NCI-H1436 treated with DMSO at 0.1 percent for 48 hours (cell line): ENCODE results near the gene SMDT1.
A peak's percentile ranks its signal among the peaks of the same experiment; 100 is the strongest.

Experiments used
- DNase-seq: peaks from one replicate; lab custom pipeline; 2025; lab: John Stamatoyannopoulos, UW

Gene SMDT1, protein sequence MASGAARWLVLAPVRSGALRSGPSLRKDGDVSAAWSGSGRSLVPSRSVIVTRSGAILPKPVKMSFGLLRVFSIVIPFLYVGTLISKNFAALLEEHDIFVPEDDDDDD

DNA sequence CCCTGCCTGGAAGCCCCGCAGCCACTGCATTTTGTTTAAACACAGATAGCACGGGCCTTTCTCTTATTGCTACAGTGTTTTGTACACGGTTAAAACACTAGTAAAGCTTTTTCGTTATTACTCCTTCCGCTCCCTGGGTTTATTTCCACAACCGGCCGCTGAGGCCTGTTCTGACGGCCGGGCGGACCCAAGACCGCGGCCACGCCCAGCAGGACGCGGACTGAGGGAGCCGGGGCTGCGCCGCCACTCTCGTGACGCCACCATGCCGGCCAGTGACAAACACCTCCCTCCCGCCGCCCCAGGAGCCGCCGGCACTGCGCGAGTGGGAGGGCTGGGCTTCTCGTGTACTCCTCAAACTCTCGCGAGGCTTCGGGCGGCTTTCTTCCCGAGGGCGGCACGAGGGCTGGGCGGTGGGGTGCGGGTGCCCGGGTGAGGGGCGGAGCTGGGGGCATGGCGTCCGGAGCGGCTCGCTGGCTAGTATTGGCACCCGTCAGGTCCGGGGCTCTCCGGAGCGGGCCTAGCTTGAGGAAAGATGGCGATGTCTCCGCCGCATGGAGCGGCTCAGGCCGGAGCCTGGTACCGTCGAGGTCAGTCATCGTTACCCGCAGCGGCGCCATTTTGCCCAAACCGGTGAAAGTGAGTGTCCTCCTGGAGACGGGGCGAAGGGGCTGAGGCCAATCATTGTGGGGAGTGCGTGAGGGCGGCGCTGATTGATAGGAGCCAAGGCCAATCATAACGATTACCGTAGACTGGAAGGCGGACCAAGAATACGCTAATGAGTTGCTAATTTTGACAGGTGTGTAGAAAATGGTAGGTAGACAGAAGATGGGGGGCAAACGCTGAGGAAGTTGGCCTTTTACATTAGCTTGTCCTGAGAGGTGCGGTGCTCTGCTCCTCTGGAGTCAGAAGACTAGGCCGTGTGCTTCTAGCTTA lies at the start of gene SMDT1:
SMDT1 (plus strand) TSS at position 382 of the 933 bp plus-strand sequence; CDS start at position 451, 69 bp downstream.
- DNase-seq: peak; percentile 83

DNA sequence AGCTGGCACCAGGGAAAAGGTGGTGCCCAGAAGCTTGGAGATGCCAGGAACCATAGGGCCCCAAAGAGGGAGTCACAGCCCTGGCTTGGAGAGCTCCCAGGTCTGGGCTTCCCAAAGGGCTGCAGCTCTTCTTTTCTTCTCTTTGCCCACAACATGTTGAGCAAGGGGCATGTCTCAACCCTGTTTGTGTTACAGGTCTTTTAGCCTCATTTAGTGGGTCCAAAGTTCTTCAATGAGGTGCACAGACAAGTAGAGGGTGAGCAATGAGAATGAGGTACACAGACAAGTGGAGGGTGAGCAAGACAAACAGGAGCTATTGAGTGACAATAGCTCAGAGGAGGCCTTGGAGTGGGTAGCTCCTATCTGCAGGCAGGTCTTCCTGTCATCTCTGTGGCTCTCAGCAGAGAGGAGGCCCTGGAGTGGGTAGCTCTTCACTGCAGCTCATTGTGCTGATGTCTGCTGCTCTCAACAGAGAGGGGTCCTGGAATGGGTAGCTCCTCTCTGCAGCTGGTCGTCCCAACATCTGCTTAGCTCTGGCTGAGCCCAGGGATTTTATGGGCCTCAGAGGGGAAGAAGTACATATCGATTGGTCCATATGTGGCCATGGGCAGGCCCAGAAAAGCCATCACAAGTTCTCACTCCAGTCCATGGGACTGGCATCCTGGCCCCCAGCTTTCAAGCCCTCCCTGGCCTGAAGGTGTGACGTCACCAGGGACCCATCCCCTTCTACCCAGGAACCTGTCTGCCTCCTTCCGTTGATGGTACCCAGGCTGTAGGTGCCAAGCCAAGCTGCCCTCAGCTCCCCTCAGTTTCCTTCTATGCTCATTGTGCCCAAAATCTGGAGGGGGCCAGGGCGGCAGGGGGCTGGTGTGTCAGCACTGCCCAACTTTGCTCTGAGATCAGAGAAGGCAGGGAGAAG lies 46.0 kb upstream of the SMDT1 start:
- DNase-seq: no peak

DNA sequence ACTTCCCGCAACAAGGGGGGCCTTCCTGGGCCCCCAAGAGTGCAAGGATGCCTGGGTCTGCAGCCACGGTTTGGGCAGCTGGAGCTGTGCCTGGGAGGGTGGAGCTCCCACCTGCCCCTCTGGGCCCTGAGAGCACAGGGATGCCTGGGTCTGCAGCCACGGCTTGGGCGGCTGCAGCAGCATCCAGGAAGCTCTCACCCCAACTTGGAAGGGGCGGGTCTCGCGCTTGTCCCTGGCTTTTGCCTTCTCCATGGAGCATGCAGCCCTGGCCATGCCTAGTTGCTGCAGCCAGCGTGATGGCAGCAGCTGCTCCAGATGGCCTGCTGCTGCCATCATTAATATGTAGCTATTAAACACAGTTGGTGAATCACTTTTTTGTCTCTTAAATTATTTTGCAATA lies 44.2 kb upstream of the SMDT1 start:
- no peak for DNase-seq

DNA sequence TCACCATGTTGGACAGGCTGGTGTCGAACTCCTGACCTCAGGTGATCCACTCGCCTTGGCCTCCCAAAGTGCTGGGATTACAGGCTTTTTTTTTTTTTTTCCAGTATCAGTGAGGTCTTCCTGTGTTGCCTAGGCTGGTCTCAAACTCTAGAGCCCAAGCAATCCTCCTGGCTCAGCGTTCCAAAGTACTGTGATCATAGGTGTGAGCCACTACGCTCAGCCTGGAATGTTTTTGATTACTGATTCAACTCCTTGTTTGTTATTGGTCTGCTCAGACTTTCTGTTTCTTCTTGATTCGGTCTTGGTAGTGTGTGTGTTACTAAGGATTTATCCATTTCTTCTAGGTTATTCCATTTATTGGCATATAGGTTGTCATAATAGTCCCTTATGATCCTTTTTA lies 40.2 kb upstream of the SMDT1 start:
- no peak for DNase-seq

DNA sequence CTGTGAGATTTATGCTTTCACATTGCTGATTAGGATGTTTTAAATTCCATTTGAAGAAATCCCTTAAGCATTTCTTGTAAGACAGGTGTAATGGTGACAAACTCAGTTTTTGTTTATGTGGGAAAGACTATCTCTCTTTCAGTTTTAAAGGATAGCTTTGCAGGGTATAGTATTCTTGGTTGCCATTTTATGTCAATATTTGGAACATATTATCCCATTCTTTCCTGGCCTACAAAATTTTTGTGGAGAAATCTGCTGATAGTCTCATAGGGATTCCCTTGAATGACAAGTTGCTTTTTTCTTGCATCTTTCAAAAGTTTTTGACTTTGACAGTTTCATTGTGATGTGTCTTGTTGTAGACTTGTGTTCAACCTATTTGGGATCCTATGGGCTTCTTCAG lies 37.7 kb upstream of the SMDT1 start:
- no peak for DNase-seq

DNA sequence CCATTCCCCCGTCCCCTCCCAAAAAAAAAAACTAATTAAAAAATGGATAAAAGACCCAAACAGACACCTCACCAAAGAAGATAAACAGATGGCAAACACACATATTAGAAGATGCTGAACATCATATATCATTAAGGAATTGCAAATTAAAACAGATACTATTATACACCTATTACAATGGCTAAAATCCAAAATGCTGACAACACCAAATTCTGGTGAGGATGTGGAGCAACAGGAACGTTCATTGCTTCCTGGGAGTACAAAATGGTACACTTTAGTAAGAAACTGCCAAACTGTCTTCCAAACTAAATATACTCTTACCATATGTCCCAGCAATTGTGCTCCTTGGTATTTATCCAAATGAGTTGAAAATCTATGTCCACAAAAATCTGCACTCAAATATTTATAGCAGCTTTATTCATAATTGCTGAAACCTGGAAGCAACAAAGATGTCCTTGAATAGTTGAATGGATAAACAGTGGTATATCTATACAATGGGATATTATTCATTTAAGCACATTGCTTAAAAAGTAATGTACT lies 28.8 kb upstream of the SMDT1 start:
- no peak for DNase-seq

DNA sequence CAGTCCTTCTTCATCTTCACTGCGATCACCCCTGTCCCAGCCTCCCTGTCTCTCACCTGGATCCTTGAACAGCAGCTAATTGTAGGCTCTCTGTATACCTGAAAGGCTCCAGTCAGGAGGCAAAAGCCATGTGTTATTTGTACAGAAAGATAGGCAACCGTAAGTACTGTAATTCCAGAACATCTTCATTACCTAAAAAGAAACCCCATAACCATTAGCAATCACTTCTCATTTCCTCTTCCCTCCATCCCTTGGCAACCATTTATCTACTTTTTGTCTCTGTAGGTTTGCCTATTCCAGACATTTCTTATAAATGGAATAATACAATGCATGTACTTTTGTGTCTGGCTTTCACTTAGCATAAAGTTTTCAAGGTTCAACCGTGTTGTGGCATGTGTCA lies 26.7 kb upstream of the SMDT1 start:
- no peak for DNase-seq

DNA sequence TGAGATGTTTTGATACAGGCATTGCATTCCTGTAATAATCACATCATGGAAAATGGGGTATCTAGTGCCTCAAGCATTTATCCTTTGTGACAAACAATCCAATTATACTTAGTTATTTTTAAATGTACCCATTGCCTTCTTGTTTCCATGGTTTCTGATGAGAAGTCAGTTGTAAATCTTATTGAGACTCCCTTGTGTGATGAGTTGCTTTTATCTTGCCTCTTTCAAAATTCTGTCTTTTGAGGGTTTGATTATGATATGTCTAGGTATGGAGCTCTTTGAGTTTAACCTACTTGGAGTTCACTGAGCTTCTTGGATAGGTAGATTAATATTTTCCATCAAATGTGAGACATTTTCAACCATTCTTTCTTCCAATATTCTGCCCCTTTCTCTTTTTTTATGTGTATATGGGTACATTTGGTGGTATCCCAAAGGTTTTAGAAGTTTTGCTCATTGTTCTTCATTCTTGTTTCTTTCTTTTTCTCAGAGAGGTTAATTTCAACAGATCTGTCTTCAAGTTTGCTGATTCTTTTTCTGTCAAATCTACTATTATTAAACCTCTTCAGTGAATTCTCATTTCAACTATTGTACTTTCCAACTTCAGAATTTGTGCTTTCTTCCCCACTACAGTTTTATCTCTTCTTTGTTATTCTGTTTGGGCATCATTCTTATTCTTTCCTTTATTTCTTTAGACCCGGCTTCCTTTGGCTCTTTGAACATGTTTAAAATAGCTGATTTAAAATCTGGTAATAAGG lies 22.6 kb upstream of the SMDT1 start:
- DNase-seq: no peak

DNA sequence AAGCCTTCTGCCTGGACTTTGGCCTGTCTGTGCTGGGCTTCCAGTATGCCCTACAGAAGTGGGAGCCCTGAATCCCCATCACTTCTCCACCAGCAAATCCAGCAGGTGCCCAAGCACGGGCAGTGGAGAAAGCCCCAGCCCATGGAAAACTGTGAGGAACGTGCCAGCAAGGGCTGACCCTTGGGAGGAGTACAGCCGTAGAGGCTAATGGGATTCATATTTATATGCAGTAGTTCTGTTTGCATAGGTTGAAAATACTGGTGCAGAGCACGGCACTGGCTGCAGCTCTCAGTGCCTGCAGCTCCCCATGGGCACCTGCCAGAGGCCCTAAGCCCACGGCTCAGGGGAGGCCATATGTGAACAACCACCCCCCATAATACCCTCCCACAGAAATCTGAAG lies 19.0 kb upstream of the SMDT1 start:
- no peak for DNase-seq

DNA sequence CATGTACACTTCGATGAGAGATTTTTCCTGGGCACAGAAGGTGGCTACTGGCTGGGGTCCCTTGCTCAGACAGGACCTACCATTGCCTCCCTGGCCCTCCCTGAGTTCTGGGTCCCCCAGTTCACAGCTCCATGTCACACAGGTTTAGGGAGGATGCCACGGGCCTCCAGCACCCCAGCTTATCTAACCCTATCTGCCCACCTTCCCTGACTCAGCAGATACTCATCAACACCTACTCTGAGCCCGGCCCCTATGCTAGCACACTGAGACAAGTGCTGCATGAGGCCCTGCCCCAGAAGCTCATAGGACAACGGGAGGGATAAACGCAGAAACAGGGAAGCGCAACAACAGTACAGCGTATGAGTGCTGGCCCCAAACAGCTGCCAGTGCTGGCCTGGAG lies 18.5 kb upstream of the SMDT1 start:
- DNase-seq: no peak

DNA sequence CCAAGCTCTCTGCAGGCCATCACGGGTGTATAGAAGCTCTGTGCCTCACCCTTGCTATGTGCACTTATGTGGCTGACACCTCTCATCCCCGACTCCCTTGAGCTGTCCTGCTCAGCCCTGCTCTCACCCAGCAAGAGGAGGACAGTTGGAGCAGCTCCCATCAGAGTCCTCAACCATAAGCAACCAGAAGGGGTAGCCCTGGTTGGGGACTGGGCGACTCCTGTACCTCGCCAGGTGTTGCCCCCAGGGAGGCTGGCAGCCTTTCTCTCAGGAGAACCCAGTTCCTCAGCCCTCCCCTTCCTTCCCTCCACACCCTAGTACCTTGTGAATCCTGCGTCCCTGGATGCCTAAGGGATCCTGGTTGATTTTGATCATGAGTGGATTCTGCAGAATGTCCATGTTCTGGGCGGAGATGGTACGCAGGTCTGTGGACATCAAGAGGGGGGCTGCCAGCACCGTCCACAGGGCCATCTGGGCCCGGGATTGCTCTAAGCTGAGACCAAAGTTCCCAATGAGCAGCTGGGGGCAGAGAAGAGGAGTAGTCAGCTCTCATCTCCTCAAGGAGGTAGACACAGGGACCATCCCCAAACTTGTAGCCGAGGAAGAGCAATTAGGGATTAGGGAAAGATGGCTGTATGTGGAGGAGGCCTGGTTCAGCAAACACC lies 16.9 kb upstream of the SMDT1 start:
- DNase-seq: no peak

DNA sequence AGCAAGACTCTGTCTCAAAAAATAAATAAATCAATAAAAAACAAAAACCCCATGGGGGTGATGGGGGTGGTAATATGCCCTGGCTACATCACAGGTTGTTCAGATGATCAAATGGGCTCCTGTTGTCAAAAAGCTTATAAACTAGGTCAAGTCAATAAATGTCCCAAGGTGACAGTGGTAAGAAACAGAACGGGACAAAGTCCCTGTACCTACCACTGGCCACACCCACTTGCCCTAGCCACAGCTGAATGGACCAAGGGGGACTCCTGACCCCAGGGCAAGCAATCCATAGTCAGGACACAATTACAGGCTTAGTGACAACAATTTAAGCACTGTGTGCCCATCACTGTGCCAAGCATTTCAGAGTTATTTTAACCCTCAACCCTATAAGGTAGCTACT lies 14.9 kb upstream of the SMDT1 start:
- DNase-seq: no peak

DNA sequence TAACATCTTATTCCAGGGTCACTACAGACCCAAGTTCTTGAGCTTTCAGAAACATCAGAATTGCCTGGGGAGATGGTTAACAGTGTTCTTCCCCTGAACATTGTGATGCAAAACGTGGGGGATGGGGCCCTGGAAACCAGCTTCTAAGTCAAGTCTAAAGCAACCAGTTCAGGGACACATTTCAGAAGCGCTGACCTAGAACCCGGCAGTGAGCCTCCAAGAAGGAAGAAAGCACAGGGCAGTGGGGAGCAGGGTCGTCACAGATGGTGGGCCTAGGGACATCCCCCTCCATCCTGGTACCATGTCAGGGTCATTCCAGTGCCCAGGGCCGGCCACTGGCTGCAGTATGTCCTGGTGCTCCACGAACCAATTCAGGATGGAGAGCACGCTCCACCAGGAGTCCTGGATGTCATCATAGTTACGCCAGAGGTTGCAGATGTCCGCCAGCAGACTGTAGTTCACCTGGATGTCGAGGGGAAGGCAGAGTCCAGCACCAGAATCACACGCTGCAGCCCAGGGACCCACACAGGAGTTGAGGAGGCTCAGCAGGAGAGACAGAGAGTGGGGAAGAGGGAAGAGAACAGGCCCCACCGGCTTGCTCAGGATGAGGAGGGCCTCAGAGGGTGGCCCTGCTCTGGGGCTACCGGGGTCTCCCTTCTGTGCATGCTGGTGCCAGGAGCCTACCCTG lies 13.9 kb upstream of the SMDT1 start:
- no peak for DNase-seq

DNA sequence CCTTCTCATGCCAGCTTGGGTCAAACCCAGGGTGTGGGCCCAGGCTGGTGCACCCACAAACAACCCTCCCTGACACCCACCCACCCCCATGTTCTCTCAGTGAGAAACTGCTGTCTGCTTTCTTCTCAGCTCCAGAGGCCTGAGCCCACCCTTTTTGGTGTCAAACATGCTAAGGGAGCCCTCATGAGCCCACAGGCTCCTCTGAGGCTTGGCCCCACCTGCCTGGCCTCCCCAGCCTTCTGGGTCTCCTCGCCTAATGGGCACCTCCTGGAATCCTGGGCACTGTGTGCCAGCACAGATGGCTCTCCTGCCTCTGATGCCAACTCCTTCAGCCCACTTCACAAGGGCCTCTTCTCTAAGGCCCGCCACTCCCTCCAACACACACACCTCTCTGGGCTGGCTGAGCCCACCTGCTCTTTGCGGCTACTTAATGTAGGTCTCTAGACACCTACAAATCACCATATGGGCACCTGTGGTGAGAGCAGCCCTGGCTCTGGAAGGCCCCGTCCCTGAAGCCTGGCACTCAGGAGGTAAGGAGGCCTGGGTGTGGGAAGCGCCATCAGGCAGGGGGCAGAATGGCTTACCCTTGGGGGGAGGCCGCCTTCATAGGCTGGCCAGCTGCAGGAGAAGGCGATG lies 13.3 kb upstream of the SMDT1 start:
- DNase-seq: no peak

DNA sequence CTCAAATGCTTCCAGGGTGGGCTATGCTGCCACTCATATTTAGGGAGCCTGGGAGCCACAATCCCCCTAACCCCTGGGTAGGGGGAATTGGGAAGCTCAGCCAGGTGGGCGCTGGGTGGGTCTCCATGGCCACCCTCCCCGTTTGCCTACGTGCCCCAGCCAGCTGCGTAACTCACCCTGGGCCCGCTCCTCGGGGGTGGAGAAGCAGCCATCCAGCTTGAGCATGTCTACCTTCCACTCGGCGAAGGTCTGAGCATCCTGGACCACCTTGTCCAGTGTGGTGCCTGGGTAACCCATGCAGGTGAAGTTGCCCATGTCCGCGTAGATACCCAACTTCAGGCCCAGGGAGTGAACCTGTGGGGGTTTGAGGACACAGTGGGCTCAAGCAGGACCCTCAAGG lies 12.6 kb upstream of the SMDT1 start:
- DNase-seq: no peak

DNA sequence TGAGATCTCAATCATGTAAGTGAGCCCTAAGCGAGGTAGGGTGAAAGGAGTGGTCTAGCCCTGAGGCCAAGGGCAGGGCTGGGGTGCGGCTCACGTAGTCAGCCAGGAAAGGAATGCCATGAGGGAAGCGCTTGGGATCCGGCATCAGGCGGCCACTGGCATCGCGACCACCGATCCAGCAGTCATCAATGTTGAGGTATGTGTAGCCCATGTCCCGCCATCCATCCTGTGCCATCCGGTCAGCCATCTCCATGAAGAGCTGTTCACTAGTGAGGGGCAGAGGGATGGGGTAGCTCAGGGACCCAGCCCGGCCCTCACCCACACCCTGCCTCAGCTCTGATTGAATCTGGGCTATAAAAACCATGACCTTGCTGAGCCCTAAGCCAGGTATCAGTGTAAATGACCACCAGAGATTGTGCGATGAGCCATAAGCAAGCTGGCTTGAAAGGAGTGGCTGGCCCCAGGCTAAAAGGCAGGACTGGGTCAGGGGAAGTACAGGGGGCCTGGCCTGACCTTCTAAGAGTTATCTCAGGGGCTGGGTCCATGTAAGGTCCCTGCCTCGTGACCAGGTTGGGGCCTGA lies 11.7 kb upstream of the SMDT1 start:
- DNase-seq: no peak

DNA sequence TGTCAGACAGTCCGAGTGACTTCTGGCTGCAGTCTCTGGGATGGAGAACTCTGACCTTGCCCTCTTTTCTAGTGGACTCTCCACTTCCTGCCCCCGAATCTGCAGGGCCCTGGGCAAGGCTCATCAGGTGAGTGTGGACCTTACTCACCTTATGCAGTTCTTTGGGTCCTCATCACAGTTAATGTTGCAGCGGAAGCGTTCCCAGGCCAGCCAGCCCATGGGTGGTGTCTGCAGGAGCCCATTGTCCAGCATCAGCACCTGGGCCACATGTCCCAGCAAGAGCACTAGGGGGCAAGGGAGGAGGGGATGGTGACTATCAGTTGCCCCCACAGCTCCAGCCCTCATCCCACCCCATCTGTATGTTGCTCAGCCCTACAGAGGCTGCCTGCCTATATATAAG lies 11.2 kb upstream of the SMDT1 start:
- DNase-seq: no peak

DNA sequence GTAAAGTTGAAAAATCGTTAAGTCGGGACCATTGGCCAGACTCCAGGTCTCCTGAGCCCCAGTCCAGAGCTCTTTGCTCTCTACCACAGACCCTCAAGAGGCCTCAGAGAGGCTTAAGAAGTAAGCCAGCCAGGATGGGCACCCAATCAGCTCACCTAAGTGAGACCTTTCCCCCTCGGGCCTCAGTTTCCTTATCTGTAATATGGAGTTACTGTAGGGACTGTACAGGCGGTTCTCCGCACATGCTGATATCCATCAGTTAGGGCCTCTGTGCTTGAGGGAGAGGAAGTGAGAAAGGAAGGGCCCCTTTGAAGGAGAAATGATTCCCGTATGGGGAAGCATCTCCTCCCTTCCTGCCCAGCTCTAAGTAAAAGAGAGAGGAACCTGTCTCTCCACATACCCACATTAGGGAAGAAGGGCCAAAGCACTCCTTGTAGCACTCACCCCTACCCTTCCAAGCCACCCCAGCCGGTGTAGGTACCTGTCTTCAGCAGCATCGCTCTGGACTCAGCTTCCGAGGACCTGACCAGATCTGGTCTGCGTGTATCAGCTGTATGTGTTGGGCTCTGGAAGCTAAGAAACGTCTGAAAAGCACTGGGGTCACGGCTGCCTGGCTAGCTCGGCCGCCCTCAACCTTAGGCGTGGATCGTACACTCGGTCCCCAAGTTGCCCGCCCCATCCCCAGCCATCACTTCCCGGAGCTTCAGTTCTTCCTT lies 9.5 kb upstream of the SMDT1 start:
- no peak for DNase-seq
